Measurements from ENCODE around the gene CDC42. TPM values are rescaled to one million over a fixed set of nuclear protein-coding genes. Genes with fewer than 3 reads are reported as not detected.

CDC42 gene
- total and polyA plus RNA-seq, 10 of the 15 experiments (the other 5 are each of a cell fraction or from before 2014, with no cell fraction given) = 184 to 479 (median 326) TPM

- Histone ChIP-seq H2AFZ (ENCODE audit: control insufficient read depth, low read depth, low read length) (peak overlapping the region; percentile 44; the same call in 1 of the 2 replicates), H3K27me3 (replicated peaks in 1 of 2; ENCODE audit: control insufficient read depth in 2 of 2, insufficient read depth in 2 of 2, low read length in 1 of 2) (no peaks in the 10 kb centered on the region), H3K4me3 (no peak overlapping the region), H4K20me1 (ENCODE audit: control insufficient read depth, insufficient read depth) (no peaks in the 10 kb centered on the region), H3K9me3 (replicated peaks; ENCODE audit: control insufficient read depth, insufficient read depth, low read length) (no peaks in the 10 kb centered on the region), H3K9ac (ENCODE audit: control insufficient read depth, insufficient read depth, low read length) (no peak overlapping the region), H3K36me3 (ENCODE audit: control insufficient read depth in 2 of 2, insufficient read depth in 2 of 2, low read length in 1 of 2) (no peaks in the 10 kb centered on the region), H3K4me2 (ENCODE audit: control insufficient read depth, insufficient read depth) (no peak overlapping the region), H3K4me1 (ENCODE audit: control insufficient read depth, insufficient read depth, low read length) (peaks cover 19% of the 10 kb centered on the region), H3K27ac (ENCODE audit: control insufficient read depth, insufficient read depth) (no peak overlapping the region), H3K79me2 (ENCODE audit: control insufficient read depth, insufficient read depth, low read length) (peaks cover 2% of the 10 kb centered on the region)
- no peak for DNase-seq (ENCODE audit: low read depth, low spot score)
- no TSS peak for BruUV-seq (replicated peaks)
- CTCF ChIA-PET = interaction anchor here (0.6 to 5.8 kb wide), 5 partner anchors 11 to 342 kb away, joined by 3 to 107 read pairs (median 3); partner anchors contain the start of gene CDC42
- intact Hi-C loops (cut with micrococcal nuclease; ENCODE audit: unreplicated experiment) (no loop called here), in situ Hi-C loops (cut with MboI) (no loop called here)
- SMC1A ChIA-PET (ENCODE audit: uncharacterized antibody, unreplicated experiment) = interaction anchor here (1.2 to 5.6 kb wide), 4 partner anchors 19 to 70 kb away, joined by 3 to 100 read pairs (median 6); partner anchors contain the start of gene CDC42
- no peak for FAIRE-seq
- 97% methylated on average over 3 of the region's 6 CpGs for WGBS (ENCODE audit: insufficient coverage, insufficient replicate concordance, low lambda C conversion rate, missing lambda C conversion rate)
- POLR2A ChIA-PET = interaction anchor here (12.0 kb wide), 1 partner anchor 25 kb away, joined by 325 read pairs; the partner anchor contains the start of gene CDC42
- RAD21 ChIA-PET (ENCODE audit: unreplicated experiment) = interaction anchor here (0.7 to 1.2 kb wide), 2 partner anchors 19 to 139 kb away, joined by 3 to 5 read pairs; no protein-coding TSS in a partner anchor
- no peak for ATAC-seq
- TF ChIP-seq CBX5 (IDR thresholded peaks at IDR 0.05; ENCODE audit: low read depth) (no peak), NRF1 (conservative IDR thresholded peaks at IDR 0.05; ENCODE audit: low read depth, low read length) (no peak), RCOR1 (conservative IDR thresholded peaks at IDR 0.05; ENCODE audit: low read depth, low read length) (no peak), ATF2 (IDR thresholded peaks at IDR 0.05; ENCODE audit: low read length) (no peak), SREBF1 (IDR thresholded peaks at IDR 0.05; ENCODE audit: low read length) (no peak), RELA (IDR thresholded peaks at IDR 0.05; ENCODE audit: borderline replicate concordance, partially characterized antibody) (no peak), SIX5 (IDR thresholded peaks at IDR 0.05; ENCODE audit: low read depth, low read length, severe bottlenecking) (no peak), NFIC (IDR thresholded peaks at IDR 0.05; ENCODE audit: low read depth, low read length) (no peak), ZBTB4 (CRISPR knock-in tag; IDR thresholded peaks at IDR 0.05) (no peak), ZNF687 (IDR thresholded peaks at IDR 0.05) (no peak), MLLT1 (IDR thresholded peaks at IDR 0.05) (no peak), ELK1 (IDR thresholded peaks at IDR 0.05; ENCODE audit: low read depth, low read length) (no peak)
Observed at GRCh38 chr1:22021061-22021460, 31.4 kb upstream of the CDC42 start.

Measured in GM12878 (cell line).